HEK293T (cell line): ENCODE data around the gene CYP4B1.

ENCODE experiments used
- ARNT ChIP-seq: fragments of 450-650 bp; IDR thresholded peaks from 2 replicates; pipeline ENCODE4 v1.6.1; 2017; ENCODE audit warnings: mild to moderate bottlenecking
- BHLHE40 ChIP-seq: fragments of 450-650 bp; IDR thresholded peaks from 2 replicates; pipeline ENCODE4 v1.6.1; 2016; ENCODE audit warnings: mild to moderate bottlenecking, moderate library complexity, borderline replicate concordance
- CTBP1 ChIP-seq: fragments of 450-650 bp; IDR thresholded peaks from 2 replicates; pipeline ENCODE4 v1.6.1; 2016; ENCODE audit warnings: borderline replicate concordance
- ELF4 ChIP-seq: fragments of 450-650 bp; IDR thresholded peaks from 2 replicates; pipeline ENCODE4 v1.6.1; 2017; ENCODE audit warnings: antibody characterized with exemption
- FOXA1 ChIP-seq: fragments of 450-650 bp; IDR thresholded peaks from 2 replicates; pipeline ENCODE4 v1.6.1; 2016; ENCODE audit warnings: mild to moderate bottlenecking
- FOXK2 ChIP-seq: fragments of 450-650 bp; IDR thresholded peaks from 2 replicates; pipeline ENCODE4 v1.6.1; 2016; ENCODE audit warnings: mild to moderate bottlenecking
- HDGF ChIP-seq: fragments of 450-650 bp; IDR thresholded peaks from 2 replicates; pipeline ENCODE4 v1.6.1; 2017; ENCODE audit warnings: antibody characterized with exemption, borderline replicate concordance
- L3MBTL2 ChIP-seq: fragments of 450-650 bp; conservative IDR thresholded peaks from 2 replicates; pipeline ENCODE4 v1.6.1; 2016; ENCODE audit warnings: mild to moderate bottlenecking
- NFRKB ChIP-seq: fragments of 450-650 bp; IDR thresholded peaks from 2 replicates; pipeline ENCODE4 v1.6.1; 2016; ENCODE audit warnings: mild to moderate bottlenecking, moderate library complexity
- SP1 ChIP-seq: fragments of 450-650 bp; IDR thresholded peaks from 2 replicates; pipeline ENCODE4 v1.6.1; 2017
- SUZ12 ChIP-seq: fragments of 450-650 bp; IDR thresholded peaks from 2 replicates; pipeline ENCODE4 v1.6.1; 2016; ENCODE audit warnings: mild to moderate bottlenecking
- TARDBP ChIP-seq: fragments of 450-650 bp; IDR thresholded peaks from 2 replicates; pipeline ENCODE4 v1.6.1; 2016
- TF ChIP-seq, protein P1 (sequence below): fragments of 450-650 bp; IDR thresholded peaks from 2 replicates; pipeline ENCODE4 v1.6.1; 2016

DNA sequence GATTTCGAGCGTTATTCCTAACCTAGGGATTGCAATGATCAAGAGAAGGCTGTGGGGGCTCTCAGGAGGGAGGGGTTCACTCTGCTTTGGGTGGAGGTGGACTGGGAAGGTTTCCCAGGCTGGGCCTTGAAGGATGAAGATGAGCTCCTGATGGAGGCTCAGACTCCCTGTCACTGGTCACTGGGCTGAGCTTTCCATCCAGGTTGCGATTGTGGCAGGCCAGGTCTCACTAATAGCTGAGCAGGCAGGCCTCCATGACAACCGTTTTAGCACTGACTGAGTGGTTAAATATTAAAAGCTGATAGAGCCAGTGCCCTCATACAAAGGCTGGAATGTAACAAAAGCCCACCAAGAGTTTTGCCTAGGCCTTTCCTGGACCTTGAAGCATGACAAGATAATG lies 43.7 kb upstream of the CYP4B1 start:
- TF ChIP-seq ELF4 (no peak), SP1 (no peak), FOXA1 (no peak), HDGF (no peak), SUZ12 (no peak), FOXK2 (no peak), BHLHE40 (no peak), L3MBTL2 (no peak), NFRKB (no peak), ARNT (no peak), CTBP1 (no peak), TARDBP (no peak)
- TF ChIP-seq, protein P1, sequence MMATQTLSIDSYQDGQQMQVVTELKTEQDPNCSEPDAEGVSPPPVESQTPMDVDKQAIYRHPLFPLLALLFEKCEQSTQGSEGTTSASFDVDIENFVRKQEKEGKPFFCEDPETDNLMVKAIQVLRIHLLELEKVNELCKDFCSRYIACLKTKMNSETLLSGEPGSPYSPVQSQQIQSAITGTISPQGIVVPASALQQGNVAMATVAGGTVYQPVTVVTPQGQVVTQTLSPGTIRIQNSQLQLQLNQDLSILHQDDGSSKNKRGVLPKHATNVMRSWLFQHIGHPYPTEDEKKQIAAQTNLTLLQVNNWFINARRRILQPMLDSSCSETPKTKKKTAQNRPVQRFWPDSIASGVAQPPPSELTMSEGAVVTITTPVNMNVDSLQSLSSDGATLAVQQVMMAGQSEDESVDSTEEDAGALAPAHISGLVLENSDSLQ = no peak
